ENCODE results near the gene FRYL.

FRYL gene

DNA sequence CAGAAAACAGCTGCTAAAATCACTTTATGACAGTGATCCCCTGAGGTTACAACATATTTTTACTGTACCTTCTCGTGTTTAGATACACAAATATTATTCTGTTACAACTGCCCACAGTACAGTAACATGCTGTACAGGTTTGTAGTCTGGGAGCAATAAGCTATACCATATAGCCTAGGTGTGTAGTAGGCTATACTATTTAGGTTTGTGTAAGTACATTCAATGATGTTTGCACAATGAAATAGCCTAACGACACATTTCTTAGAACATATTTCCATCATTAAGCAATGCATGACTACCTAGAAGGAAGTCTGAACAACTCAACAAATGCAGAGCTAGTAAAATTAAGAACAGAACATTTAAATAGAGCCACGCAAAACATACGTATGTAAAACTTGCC, 177.3 kb downstream of the FRYL start:
- DNase-seq (ENCODE audit: low read depth) = no peak

DNA sequence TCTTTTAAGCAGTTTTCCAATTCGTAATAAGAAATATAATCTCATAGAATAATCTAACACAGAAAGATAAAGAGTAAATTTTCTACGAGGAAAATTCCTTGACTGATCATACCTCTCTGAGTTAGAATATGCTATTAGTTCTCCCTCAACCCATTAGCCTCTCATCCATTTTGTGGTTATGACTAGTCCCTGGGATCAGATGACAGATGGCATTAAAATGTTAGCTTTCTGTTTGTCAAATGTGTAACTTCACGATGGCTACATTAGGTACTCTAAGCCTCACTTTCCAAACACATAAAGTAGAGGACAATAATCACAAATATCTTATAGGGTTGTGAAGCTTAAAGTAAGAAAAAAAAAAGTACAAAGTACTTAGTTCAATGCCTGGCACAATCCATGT, 177.9 kb downstream of the FRYL start:
- DNase-seq (ENCODE audit: low read depth) = no peak

DNA sequence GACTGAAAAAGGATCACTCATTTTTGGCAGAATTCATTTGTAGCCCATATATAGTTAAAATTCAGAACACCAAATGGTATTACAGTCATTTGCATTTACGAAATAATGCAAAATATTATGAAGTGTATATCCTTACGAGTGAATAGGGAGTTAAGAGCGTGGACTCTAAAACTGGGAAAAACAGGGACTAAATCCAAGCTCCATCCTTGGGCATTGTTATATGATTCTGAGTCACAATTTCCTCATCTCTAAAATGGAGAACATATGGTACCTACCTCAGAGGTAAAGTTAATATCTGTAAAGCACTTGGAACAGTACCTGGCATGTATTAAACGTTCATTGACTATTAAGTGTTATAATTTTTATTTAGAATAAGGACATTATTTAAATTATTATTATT, 183.7 kb downstream of the FRYL start:
- DNase-seq (ENCODE audit: low read depth) = no peak

DNA sequence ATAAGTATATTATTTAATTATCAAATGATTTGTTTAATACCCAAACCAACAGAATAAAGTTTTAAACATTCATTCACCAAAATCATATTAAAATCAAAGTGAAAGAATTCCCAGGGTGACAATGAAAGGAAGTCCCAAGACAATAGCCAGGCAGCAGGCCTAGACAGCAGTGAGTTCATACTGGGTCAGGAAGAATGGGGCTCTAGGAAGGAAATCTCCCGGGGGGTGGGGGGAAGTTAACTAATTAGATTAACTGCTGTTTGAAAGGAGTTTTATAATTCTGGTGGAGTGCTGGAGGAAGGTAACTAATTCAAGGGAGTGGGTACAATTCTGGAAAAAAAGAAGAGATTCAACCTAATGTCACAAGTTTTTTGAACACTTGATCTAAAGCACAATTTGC, 185.9 kb downstream of the FRYL start:
- DNase-seq (ENCODE audit: low read depth) = no peak

DNA sequence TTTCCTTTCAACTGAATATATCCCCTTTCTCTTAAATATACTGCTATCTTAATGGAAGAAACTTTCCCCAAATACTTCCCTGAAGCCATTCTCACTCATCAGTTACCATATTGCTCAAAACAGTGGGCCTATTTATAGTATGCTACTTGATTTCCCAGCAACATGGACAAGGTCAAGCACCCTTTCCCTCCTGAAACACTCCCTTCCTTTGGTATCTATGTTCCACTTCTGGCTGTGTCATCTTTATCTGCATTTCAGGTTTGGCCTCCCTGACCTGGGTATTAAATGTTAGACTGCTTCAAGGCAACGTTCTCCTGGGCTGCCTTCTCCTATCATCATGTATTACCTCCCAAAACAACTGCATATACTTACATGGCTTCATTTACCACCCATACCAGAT, 188.7 kb downstream of the FRYL start:
- no peak for DNase-seq (ENCODE audit: low read depth)

DNA sequence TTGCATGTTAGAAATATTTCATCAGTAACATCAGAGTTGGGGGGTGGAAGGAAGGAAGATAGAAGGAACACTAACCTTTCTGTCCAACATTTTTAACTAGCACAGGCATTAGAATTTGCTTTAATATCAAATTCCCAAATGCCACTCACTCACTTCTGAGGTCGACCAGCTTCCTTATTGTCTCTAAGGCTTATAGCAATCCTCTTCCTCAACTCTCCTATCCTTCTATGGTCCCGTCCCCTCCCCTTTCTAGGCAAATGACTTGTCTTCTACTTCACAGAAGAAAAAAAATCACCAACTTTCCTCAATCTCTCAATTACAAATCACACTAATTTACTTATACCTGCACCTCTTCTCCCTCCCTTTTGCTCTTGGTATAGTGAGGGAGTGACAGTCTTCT, 189.2 kb downstream of the FRYL start:
- DNase-seq (ENCODE audit: low read depth) = no peak

DNA sequence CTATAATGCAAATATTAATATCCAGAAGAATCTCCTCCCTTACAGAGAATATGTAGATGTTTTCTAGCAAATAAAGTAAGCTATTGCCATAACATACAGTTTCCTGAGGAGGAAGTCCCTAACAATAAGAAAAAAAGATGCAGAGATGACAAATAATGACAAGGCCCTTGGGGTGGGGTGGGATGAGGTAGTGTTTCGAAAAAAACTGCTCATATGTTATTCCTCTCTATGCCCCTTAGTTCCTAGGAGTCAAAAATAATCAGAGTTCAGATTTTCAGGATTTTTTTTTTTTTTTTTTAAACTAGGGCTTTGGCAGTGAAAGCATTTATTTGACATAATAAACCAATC, 191.0 kb downstream of the FRYL start:
- no peak for DNase-seq (ENCODE audit: low read depth)

DNA sequence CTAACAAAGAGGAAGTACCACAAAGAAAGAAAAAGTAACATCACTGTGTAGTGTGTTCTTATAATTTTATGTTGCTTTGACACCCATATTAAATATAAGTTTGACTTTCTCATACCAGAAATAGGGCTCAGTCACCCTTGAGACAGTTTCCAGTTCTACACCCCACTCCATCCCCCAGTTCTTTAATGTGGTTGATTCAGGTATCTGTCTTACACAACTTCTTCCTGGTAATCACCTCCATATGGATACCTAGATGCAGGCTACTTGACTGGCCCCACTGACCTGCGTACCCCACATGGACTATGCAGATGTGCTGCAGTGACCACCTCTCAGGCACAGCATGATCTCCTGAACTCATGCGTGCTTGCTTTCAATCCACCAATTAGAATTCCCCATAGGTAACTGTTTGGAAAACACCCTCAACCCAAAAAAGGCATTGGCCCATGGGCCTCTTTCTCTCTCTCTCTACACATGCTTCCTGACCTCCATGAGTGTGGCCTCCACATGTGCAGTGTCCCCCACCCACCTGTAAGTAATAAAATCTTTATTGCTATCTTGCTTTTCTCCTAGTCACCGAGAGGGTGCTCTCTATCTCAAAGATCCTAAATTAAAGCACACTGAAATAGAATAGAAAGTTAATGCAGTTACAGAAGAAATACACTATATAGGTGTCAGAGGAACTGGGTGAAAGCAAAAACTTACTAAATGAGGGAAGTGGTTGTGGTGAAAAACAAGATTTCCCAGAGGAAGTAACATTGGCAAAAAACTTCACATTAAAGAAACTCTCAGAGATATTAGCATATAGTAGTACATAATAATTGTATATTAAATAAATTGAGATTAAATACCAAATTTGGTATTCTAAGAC, 191.6 kb downstream of the FRYL start:
- no peak for DNase-seq (ENCODE audit: low read depth)

DNA sequence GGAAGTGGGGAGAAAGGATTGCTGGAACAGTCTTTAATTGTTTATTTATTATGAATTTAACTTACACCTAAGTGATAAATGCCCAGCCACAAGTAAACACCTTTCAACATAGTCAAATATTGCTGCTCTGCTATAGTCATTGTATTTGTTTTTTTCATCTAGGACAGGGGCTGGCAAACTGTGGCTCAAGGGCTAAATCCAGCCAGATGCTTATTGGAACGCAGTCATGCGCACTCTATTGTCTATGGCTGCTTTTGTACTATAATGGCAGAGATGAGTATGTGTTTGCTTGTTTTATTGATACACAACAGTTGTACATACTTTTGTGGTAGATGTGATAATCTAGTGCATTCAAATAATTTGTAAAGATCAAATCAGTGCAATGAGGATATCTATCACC, 194.7 kb downstream of the FRYL start:
- DNase-seq (ENCODE audit: low read depth) = no peak

DNA sequence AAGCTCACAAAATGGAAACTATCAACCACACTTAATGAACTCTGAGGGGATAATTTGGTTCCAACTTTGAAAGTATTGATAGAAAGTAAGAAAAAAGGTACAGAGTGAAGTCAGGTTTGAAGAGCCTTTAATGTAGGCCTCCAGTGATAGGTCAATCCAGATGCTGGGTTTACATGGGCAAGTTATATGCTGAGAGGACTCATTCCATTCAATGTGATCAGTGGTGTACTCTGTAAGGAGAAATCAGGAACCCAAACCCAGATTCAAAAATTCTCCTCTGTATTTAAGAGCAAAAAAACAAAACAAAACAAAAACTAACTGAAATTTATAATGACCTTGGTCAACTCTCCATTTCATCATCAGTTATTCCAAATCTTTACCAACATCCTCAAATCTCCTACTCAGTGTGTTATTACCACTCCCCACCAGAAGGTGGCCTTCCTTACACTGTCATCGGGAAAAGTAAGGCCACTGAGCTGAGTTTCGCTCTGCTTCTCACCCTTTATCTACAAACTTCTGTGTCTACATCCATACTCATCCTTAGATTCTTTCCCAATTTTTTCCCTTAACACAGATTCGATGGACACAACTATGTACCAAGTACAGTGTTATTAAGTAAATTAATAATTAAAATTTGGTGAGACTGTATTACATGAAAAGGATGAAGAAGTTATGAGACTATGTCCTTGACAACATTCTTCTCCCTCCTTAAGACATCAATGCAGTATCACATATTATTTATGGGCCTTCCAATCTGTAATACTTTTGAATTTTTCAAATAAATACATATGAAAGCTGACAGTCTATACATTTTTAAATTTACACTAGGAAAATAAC, 201.7 kb downstream of the FRYL start:
- peak; percentile 5 for DNase-seq (ENCODE audit: low read depth)

DNA sequence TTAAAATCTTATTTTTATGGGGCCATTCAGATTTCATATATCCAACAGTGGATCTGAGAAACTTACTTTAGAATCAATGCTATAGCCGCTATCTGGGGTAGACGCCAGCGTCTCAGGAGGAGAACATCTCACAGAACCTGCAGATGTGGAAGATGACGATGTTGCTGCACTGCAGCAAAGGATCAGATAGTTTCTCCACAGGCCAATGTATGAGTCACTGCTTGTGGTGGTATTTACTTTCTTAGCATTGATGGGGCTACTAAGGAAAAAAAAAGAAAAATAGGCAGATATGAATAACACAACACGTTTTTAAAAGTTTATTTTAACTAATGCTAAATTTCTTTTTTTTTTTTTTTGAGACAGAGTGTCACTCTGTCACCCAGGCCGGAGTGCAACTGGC, 204.1 kb downstream of the FRYL start:
- no peak for DNase-seq (ENCODE audit: low read depth)

DNA sequence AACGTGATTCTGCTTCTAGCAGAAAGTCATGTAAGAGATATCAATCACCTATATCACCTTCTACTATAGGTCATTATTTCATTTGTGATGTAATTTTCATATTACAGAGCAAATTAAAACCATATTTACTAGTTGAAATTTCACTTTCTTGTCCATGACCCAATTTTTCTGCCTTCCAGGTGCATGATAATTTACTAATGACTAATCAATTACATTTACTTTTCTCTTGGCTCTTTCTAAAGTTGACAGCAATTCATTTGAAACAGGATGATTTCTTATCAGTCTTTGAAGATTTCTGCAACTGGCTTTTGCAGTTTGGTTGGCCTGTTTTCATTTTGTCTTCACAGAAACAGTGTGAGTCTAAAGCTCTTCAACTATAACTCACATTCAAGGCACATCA, 208.6 kb downstream of the FRYL start:
- no peak for DNase-seq (ENCODE audit: low read depth)

DNA sequence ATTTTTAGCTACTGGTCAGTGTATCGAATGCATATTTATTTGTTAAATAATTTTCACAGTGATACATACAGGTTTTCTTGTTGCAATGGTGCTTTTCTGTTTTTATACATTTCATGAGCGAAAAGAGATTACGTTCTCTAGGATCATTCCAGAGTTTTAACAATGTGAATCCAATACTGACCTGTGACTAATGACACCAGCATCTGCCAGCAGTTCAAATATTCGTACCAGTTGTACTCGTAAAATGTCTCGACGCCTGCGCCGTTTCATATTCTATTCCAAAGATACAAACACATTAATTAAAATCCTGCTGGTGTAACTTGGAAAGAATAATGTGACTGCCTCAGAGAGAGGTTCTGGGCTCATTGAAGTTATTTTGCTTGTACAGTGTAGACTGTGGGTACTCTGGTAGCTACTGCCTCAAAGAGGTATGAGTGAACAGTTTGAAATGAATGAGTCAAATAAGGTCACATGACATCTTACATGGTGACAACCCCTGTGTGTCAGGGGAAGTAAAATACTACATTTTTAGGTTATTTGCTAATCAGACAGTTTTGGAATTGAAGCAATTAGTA, 209.3 kb downstream of the FRYL start:
- DNase-seq (ENCODE audit: low read depth) = no peak

DNA sequence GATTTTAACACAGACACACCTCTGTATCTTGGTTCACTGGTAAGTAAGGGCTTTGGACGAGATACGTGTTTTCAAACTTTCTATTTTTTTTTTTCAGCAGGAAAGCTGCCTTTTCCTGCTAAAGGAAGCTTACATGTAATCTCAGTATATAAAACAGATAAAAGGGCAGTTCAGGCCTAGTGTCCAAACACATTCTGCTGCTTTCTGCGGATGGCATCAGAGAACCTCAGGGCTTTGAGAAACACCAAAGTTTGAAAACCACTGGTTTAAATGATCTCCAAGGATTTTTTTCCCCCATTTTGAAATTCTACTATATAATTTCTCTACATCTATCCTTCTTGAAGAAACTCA, 214.1 kb downstream of the FRYL start:
- DNase-seq (ENCODE audit: low read depth) = no peak

DNA sequence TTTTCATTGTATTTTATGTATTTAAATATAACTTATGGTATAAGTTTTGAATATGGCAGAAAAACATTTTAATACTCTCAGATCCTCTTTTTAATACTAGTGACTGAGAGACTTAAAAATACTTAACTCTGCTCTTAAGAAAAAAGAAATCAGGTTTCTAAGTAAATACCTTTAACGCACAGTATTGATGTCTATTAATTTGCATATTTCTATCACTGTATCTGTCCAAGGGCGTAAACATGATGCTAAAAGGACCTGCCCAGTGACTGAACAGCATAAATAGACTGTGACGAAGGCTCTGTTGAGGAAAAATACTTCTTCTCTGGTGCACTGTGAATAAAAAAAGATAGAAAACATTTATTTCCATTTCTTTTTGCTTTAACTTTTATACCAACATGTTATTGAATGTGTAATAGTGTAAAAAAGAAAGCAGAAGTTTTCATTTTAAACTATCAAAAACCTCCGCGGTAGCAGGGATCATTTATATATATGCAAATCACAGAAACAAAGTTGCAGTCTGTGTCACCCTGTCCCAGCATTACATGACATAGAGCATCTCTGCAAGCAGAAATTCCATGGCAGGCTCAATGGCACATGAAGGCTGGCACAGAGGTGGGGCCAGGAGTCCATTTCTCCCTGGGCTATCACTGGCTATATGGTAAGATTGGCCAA, 214.6 kb downstream of the FRYL start:
- DNase-seq (ENCODE audit: low read depth) = no peak

DNA sequence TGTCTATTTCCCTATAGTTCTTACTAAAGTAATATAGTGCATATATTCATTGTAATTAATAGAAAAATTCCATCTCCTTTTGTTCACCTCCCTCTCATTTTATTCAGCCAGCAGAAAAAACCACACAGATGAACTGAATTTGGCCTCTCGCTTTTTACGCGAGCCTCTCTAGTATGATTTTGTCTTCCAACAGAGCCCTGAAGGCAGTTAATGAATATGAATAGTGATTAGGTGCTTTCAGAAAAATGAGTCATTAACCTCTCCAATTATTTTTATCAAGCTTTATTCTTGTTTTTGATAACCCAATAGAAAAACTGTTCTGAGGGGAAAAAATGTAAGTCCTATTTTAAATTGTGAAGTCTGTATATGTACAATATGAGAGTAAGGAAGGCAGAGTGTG, 215.9 kb downstream of the FRYL start:
- no peak for DNase-seq (ENCODE audit: low read depth)

DNA sequence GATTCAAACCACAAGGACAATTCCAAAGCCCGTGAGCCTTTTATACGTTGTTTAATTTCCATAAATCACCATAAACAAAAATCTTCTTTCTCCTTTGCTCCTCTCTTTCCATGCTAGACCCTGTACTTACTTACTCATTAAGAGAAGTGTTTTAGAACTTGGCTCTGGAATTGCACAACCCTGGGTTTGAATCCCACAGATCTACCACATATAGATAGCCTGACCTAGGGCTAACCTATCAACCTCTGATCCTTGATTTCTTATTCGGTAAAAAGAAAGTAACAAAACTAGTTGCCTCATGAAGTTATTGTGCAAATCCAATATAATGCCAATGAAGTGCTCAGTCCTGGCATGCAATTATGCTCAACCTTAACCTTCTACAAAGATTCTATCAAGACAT, 221.3 kb downstream of the FRYL start:
- DNase-seq (ENCODE audit: low read depth) = no peak

DNA sequence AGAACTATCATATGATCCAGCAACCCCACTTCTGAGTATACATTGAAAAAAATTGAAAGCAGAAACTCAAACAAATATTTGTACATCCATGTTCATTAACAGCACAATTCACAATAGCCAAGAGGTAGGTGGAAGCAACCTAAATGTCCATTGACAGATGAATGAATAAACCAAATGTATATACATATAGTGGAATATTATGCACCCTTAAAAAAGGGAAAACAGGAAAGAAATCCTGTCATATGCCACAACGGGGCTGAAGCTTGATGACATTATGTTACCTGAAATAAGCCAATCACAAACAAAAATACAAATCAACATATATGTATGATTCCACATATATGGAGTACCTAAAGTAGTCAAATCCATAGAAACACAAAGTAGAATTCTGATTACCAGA, 222.1 kb downstream of the FRYL start:
- no peak for DNase-seq (ENCODE audit: low read depth)

DNA sequence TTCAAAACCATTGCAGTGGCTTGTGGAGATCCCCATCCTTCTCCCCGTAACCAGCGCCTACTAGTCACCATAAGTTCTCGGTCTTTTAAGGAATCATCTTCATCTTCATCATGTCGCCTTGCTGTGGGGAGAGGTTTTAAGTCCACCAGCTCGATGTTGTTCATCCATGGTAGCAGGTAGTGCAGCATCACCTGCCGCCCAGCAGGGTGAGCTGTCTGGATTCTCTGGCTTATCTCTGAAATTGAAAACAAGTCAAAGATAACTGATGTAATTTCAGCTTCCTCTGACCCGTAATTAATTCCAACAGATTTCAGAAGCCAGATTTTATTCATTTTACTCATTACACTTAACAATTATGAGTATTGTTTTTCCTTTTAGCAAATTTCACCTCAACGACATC, 222.6 kb downstream of the FRYL start:
- no peak for DNase-seq (ENCODE audit: low read depth)

DNA sequence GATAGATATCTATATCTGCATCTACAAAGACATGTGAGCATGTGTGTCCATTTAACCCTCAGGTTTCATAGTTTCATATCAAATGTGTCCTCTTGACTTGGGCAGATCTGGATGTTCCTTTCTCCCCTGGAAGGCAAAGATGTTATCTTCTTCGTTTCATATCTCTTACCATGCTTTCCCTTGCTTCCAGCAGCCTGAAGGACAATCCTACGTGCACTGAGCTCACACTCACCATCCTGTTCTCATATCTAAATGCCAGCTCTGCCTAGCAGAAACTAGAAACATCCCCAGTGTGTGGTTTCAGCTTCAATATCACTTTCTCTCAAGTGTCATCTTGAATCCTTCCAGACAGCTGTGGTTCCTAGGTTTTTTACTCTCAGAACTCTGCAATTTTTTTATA, 223.8 kb downstream of the FRYL start:
- no peak for DNase-seq (ENCODE audit: low read depth)

DNA sequence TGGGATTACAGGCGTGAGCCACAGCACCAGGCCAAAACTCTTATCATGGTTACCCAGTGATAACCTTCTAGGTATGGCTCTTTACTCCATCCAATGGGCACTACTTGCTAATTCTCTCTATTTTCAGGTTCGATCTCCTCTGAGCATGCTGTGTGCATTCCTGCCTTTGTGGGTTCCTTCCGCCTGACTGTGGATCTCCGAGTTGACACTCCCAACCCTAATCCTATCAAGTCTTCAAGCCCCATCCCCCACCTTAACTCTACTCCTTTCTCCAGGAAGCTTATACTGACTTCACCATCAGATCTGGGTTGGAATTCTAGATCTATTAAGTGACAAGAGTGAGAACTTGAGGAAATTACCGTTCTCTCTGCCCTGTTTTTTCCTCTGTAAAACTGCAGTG, 225.5 kb downstream of the FRYL start:
- DNase-seq (ENCODE audit: low read depth) = no peak

DNA sequence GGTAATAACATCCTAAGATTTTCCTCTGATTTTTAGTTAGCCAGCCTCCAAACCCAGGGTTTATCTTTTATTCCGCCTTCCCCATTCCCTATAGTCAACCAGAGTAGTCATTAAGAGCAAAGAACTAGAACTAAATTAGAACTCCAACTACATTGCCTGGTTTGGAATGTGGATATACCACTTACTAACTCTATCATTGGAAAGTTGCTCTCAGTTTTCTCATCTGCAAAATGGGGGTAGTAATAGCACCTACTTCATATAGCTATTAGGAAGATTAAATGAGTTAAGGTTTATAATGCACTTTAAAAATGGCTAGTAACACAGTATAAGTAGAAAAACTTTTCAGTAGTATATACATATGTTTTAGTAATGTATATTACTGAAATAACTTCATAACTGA, 226.4 kb downstream of the FRYL start:
- DNase-seq (ENCODE audit: low read depth) = no peak

DNA sequence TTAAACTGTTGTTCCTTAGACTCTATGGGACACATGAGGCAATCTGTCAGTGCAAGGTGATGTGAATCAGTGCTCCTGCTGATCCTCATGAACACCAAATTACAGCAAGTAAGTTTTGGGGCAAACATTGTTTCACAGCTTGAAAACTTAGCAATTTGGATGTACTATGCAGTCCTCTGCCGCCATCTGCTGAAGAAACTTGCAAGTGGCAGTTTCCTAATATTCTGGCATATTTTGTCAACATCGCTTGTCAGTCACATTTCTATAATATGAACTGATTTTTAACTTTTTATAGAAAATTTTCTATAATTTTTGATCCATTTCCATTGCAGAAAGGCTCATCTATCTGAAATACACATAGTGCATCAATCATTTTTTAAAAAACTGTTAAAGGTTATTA, 233.7 kb downstream of the FRYL start:
- no peak for DNase-seq (ENCODE audit: low read depth)
